Measurements from ENCODE around the gene SUCLG1.
"Not testable (repeated sequence)": the region's sequence is repeated elsewhere in the genome, so short reads cannot be mapped to it uniquely, and the experiment has no call there.

SUCLG1 gene

GRCh38 chr2:84421197-84421596 lies 37.9 kb downstream of the SUCLG1 start:
- no peak for DNase-seq (ENCODE audit: low read depth in 2 of 2)

- DNase-seq (ENCODE audit: low read depth in 2 of 2), result no peak
Observed at GRCh38 chr2:84417453-84418145, 41.5 kb downstream of the SUCLG1 start.

GRCh38 chr2:84409531-84409930 lies 49.5 kb downstream of the SUCLG1 start:
- DNase-seq (ENCODE audit: low read depth in 2 of 2), result no peak

GRCh38 chr2:84402111-84402510 lies 57.0 kb downstream of the SUCLG1 start:
- DNase-seq (ENCODE audit: low read depth in 2 of 2), result not testable (repeated sequence)

GRCh38 chr2:84399839-84400238 lies 59.2 kb downstream of the SUCLG1 start:
- DNase-seq (ENCODE audit: low read depth in 2 of 2), result not testable (repeated sequence)

- peak; percentile 20 to 23 for DNase-seq (ENCODE audit: low read depth in 2 of 2)
Observed at GRCh38 chr2:84395820-84396219, 63.3 kb downstream of the SUCLG1 start.

- DNase-seq (ENCODE audit: low read depth in 2 of 2), result no peak
Observed at GRCh38 chr2:84394628-84395027, 64.5 kb downstream of the SUCLG1 start.

GRCh38 chr2:84393829-84394228 lies 65.3 kb downstream of the SUCLG1 start:
- no peak for DNase-seq (ENCODE audit: low read depth in 2 of 2)

- no peak for DNase-seq (ENCODE audit: low read depth in 2 of 2)
Observed at GRCh38 chr2:84389794-84390193, 69.3 kb downstream of the SUCLG1 start.

GRCh38 chr2:84388921-84389490 lies 70.1 kb downstream of the SUCLG1 start:
- DNase-seq (ENCODE audit: low read depth in 2 of 2), result no peak

GRCh38 chr2:84388133-84388532 lies 70.9 kb downstream of the SUCLG1 start:
- DNase-seq (ENCODE audit: low read depth in 2 of 2), result no peak

- no peak for DNase-seq (ENCODE audit: low read depth in 2 of 2)
Observed at GRCh38 chr2:84386336-84387040, 72.6 kb downstream of the SUCLG1 start.

GRCh38 chr2:84383271-84383670 lies 75.8 kb downstream of the SUCLG1 start:
- no peak for DNase-seq (ENCODE audit: low read depth in 2 of 2)

GRCh38 chr2:84380875-84381274 lies 78.2 kb downstream of the SUCLG1 start:
- DNase-seq (ENCODE audit: low read depth in 2 of 2), result no peak

GRCh38 chr2:84378960-84379359 lies 80.1 kb downstream of the SUCLG1 start:
- DNase-seq (ENCODE audit: low read depth in 2 of 2), result no peak

- DNase-seq (ENCODE audit: low read depth in 2 of 2), result no peak
Observed at GRCh38 chr2:84375020-84375419, 84.1 kb downstream of the SUCLG1 start.

GRCh38 chr2:84373866-84374265 lies 85.2 kb downstream of the SUCLG1 start:
- DNase-seq (ENCODE audit: low read depth in 2 of 2), result no peak

All from fibroblast of skin of left quadriceps (primary cell).